CD4-positive, alpha-beta T cell treated with Interleukin-21 for 1 hour (primary cell): Measurements from ENCODE around the gene HOXD9.

ENCODE experiments used
- DNase-seq: peaks from one replicate; pipeline ENCODE4 v3.0.0-alpha.2; 2020

Gene HOXD9

DNA sequence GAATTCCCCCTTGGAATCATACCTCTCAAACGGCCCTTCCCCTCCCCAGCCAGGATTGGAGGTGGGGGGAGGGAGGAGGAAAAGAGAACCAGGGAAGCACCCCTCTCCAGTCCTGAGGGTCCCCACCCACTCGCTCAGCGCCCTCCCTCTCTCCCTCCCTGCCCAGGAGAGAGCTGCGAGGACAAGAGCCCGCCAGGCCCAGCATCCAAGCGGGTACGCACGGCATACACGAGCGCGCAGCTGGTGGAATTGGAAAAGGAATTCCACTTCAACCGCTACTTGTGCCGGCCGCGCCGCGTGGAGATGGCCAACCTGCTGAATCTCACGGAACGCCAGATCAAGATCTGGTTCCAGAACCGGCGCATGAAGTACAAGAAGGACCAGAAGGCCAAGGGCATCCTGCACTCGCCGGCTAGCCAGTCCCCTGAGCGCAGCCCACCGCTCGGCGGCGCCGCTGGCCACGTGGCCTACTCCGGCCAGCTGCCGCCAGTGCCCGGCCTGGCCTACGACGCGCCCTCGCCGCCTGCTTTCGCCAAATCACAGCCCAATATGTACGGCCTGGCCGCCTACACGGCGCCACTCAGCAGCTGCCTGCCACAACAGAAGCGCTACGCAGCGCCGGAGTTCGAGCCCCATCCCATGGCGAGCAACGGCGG is 49.0 kb downstream of the HOXD9 start:
- DNase-seq = no peak

GRCh38 chr2:176172007-176172894 is 49.7 kb downstream of the HOXD9 start:
- no peak for DNase-seq

GRCh38 chr2:176172895-176173566 is 50.5 kb downstream of the HOXD9 start:
- no peak for DNase-seq

- no peak for DNase-seq
Observed at GRCh38 chr2:176173567-176174381, 51.3 kb downstream of the HOXD9 start.

GRCh38 chr2:176174382-176174823 is 51.9 kb downstream of the HOXD9 start:
- DNase-seq = no peak
